ENCODE data around the gene POGK. TPM values are rescaled to one million over a fixed set of nuclear protein-coding genes. Genes with fewer than 3 reads are reported as not detected.

POGK gene
- total and polyA plus RNA-seq, 10 of the 15 experiments (the other 5 are each of a cell fraction or from before 2014, with no cell fraction given), result 5.3 to 34.6 (median 18.7) TPM

- in situ Hi-C loops (cut with MboI), result no loop called here
- H3K27ac ChIP-seq (ENCODE audit: control insufficient read depth, insufficient read depth), result no peak overlapping the region
- DNase-seq (ENCODE audit: low read depth, low spot score) (no peak), FAIRE-seq (no peak), ATAC-seq (no peak)
- H2AFZ ChIP-seq (ENCODE audit: control insufficient read depth, low read depth, low read length), result no peak overlapping the region
- no TSS peak for BruUV-seq (replicated peaks)
- ChIA-PET SMC1A (ENCODE audit: uncharacterized antibody, unreplicated experiment) (no interaction called here), RAD21 (ENCODE audit: unreplicated experiment) (no interaction called here), CTCF (no interaction called here), POLR2A (no interaction called here)
- H3K9me3 ChIP-seq (replicated peaks; ENCODE audit: control insufficient read depth, insufficient read depth, low read length), result no peaks in the 10 kb centered on the region; the same call in 2 of the 3 replicates
- intact Hi-C loops (cut with micrococcal nuclease; ENCODE audit: unreplicated experiment), result no loop called here
- no peaks in the 10 kb centered on the region for H4K20me1 ChIP-seq (ENCODE audit: control insufficient read depth, insufficient read depth)
- H3K4me1 ChIP-seq (ENCODE audit: control insufficient read depth, insufficient read depth, low read length), result no peaks in the 10 kb centered on the region
- H3K4me3 ChIP-seq, result no peak overlapping the region
- H3K36me3 ChIP-seq (ENCODE audit: control insufficient read depth in 2 of 2, insufficient read depth in 2 of 2, low read length in 1 of 2), result no peaks in the 10 kb centered on the region
- H3K27me3 ChIP-seq (replicated peaks in 1 of 2; ENCODE audit: control insufficient read depth in 2 of 2, insufficient read depth in 2 of 2, low read length in 1 of 2), result no peaks in the 10 kb centered on the region
- no peak overlapping the region for H3K4me2 ChIP-seq (ENCODE audit: control insufficient read depth, insufficient read depth)
- no peaks in the 10 kb centered on the region for H3K79me2 ChIP-seq (ENCODE audit: control insufficient read depth, insufficient read depth, low read length)
- TF ChIP-seq SP1 (IDR thresholded peaks at IDR 0.05; ENCODE audit: low read depth, low read length) (no peak), SIX5 (IDR thresholded peaks at IDR 0.05; ENCODE audit: low read depth, low read length, severe bottlenecking) (no peak), CHD1 (IDR thresholded peaks at IDR 0.05; ENCODE audit: low read depth, low read length) (no peak), NFYA (IDR thresholded peaks at IDR 0.05; ENCODE audit: borderline replicate concordance, low read depth, low read length) (no peak), CBX5 (IDR thresholded peaks at IDR 0.05; ENCODE audit: low read depth) (no peak), EGR1 (IDR thresholded peaks at IDR 0.05; ENCODE audit: borderline replicate concordance in 1 of 2, low read depth in 2 of 2, low read length in 2 of 2) (no peak), KLF5 (IDR thresholded peaks at IDR 0.05; ENCODE audit: partially characterized antibody) (no peak), MTA2 (IDR thresholded peaks at IDR 0.05; ENCODE audit: low read depth) (no peak), MAX (IDR thresholded peaks at IDR 0.05; ENCODE audit: low read depth, low read length) (no peak), ZNF687 (IDR thresholded peaks at IDR 0.05) (no peak), NR2C2 (IDR thresholded peaks at IDR 0.05; ENCODE audit: borderline replicate concordance, control insufficient read depth, insufficient read length, low read depth) (no peak)
- TF ChIP-seq, protein P1, sequence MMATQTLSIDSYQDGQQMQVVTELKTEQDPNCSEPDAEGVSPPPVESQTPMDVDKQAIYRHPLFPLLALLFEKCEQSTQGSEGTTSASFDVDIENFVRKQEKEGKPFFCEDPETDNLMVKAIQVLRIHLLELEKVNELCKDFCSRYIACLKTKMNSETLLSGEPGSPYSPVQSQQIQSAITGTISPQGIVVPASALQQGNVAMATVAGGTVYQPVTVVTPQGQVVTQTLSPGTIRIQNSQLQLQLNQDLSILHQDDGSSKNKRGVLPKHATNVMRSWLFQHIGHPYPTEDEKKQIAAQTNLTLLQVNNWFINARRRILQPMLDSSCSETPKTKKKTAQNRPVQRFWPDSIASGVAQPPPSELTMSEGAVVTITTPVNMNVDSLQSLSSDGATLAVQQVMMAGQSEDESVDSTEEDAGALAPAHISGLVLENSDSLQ (IDR thresholded peaks at IDR 0.05), result no peak
- TF ChIP-seq, protein P2, sequence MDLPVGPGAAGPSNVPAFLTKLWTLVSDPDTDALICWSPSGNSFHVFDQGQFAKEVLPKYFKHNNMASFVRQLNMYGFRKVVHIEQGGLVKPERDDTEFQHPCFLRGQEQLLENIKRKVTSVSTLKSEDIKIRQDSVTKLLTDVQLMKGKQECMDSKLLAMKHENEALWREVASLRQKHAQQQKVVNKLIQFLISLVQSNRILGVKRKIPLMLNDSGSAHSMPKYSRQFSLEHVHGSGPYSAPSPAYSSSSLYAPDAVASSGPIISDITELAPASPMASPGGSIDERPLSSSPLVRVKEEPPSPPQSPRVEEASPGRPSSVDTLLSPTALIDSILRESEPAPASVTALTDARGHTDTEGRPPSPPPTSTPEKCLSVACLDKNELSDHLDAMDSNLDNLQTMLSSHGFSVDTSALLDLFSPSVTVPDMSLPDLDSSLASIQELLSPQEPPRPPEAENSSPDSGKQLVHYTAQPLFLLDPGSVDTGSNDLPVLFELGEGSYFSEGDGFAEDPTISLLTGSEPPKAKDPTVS (IDR thresholded peaks at IDR 0.05; ENCODE audit: low read depth, low read length), result no peak
- no peak overlapping the region for H3K9ac ChIP-seq (ENCODE audit: control insufficient read depth, insufficient read depth, low read length)
Observed at GRCh38 chr1:166827426-166827825, 11.8 kb upstream of the POGK start.
